C1 segment of cervical spinal cord (tissue), 14 donors: Measurements from ENCODE around the gene PDLIM7.

ENCODE experiments used
- DNase-seq, 14 donors: peaks; one replicate each; lab custom pipeline; 2025; lab: John Stamatoyannopoulos, UW

Gene PDLIM7

GRCh38 chr5:177446200-177447065 is 51.0 kb downstream of the PDLIM7 start, which contains the start of gene PRR7:
PRR7 (plus strand) TSS chr5:177446814; CDS start chr5:177455068, 8,254 bp downstream.
- DNase-seq = peak in 12 of 14 donors; percentile 44 to 82 (median 56)

GRCh38 chr5:177445917-177446199 is 51.5 kb downstream of the PDLIM7 start:
- DNase-seq = no peak

GRCh38 chr5:177445052-177445916 is 52.1 kb downstream of the PDLIM7 start:
- no peak for DNase-seq

GRCh38 chr5:177444106-177445051 is 53.0 kb downstream of the PDLIM7 start:
- no peak for DNase-seq

GRCh38 chr5:177443144-177443983 is 54.0 kb downstream of the PDLIM7 start:
- no peak for DNase-seq

GRCh38 chr5:177442066-177442826 is 55.2 kb downstream of the PDLIM7 start:
- DNase-seq = no peak

GRCh38 chr5:177440990-177441780 is 56.2 kb downstream of the PDLIM7 start:
- DNase-seq = no peak

GRCh38 chr5:177440211-177440989 is 57.0 kb downstream of the PDLIM7 start:
- DNase-seq = no peak

- DNase-seq = no peak
Measured at GRCh38 chr5:177439518-177440053, 57.8 kb downstream of the PDLIM7 start.

- DNase-seq = no peak
Measured at GRCh38 chr5:177438468-177438867, 58.9 kb downstream of the PDLIM7 start.

- DNase-seq = no peak
Measured at GRCh38 chr5:177437623-177438022, 59.8 kb downstream of the PDLIM7 start.

- DNase-seq = no peak
Measured at GRCh38 chr5:177435847-177436536, 61.4 kb downstream of the PDLIM7 start.

- DNase-seq = no peak
Measured at GRCh38 chr5:177434942-177435738, 62.3 kb downstream of the PDLIM7 start.

GRCh38 chr5:177434437-177434836 is 63.0 kb downstream of the PDLIM7 start:
- DNase-seq = no peak

GRCh38 chr5:177433658-177434217 is 63.7 kb downstream of the PDLIM7 start:
- no peak for DNase-seq
